DMS153 (cell line): ENCODE measurements around the gene HOXC6.

Source experiments
- DNase-seq: peaks from one replicate; lab custom pipeline; 2025; lab: John Stamatoyannopoulos, UW

HOXC6 gene

DNA sequence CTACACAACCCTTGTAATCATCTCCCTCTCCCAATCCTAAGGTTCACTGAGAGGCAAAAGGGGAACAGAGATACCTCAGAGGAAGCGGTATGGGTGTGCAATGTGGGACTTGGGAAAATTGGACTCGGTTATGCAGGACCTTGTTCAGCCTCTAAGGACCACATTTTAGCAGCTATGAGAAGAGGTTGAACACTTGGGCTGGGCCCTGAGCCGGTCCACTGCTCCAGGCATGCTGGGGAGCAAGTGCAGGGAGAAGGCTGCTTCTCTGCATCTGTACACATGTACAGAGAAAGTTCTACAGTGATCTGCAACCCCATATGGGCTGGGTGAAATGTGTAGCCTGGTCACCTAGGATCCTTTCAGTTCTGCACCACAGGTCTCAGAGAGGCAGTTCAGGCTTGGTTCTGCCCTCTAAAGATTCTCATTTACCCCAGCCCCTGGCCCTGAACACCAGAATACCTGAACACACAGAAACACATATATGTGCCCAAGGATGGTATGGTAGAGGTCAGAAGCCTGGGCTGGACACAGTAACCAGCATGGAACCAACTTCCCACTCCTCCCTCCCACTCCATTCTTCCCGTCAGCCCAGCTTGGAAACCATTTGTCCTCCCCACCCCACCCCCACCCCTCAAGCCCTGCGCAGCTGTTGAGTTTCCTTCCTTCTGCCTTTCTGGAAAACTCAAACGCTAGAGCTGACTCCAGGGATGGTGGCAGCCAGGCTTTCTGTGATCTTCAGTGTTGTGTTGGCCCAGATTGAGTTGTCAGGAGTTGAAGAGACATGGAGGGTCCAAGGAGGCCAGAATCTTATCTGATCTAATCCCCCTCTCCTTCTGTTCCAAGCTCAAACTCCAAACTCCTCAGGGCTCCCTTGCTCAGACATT lies 15.0 kb downstream of the HOXC6 start:
- DNase-seq: no peak

DNA sequence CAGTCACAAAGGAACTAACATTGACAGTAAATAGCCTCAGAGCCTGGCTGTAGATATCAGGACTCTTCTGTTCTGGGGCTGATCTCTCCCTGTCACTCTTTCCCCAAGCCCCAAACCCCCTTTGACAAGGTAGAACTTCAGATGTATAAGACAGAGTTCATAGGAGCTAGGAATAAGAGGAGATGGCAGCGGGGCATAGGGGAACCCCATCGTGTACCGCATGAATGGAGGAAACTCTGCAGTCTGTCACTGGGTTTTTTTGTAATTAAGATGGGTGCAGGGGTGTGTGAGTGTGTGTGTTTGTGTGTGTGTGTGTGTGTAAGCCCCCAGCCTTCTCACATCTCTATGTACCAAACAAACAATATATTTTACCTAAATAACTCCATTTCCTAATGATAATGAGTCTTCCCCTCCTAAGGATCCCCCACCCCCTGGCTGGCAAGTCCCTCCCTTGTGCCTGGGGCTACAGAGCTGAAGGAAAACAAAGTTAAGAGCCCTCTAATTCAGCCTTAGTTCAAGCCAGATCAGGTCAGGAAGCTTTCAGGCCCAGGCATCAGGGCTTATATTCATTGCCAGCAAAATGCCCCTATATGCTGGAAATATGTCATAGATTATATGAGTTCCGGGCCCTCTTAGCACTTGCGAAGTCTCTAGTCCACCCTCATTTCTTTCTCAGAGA lies 16.3 kb downstream of the HOXC6 start:
- no peak for DNase-seq

DNA sequence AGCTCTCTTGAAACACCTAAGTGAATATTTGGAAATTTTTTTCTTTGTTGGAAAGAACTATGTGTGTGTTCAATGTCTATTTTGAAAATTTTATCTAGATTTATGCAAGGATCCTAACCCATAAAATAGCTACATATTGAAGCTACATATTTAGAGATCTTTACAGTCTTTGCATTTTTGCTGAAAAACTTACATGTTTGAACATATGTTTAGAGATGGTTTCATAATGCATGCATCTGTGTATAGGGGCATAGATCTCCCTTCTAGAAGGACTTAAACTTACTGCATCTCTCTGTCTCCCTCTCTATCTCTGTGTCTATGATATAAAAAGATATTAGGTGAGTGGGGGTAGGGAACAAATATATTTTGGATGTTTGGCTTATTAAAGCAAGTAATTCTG lies 17.2 kb downstream of the HOXC6 start:
- DNase-seq: no peak

DNA sequence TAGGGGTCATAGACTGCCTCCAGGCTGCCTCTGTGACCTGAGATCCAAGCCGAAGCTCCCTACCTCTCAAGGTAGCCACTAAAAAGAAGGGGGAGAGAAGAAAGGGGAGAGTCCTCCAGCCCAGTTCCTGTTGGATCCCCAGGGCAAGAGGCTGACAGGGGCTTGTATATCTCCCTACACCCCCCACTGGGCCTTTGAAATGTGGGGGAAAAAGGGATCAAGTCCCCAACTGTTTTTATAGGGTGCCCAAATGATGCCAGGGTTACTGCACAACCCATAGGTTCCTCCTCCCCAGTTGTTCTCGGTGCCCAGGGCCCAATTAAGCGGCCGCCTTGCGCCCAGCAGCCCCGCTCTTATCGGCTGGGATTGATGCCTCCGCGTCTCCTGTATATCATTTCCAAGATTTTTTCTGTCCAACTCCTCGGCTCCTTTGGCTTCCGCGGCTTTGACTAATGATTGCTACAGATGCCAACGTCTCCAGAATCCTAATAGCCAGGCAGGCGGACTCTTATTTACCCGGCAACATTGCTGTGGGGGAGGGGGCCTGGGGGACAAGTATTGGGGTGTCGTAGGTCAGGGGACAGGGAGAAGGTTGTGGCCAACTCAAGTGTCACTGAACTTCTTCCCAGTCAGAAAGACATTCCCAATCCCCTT lies 17.8 kb downstream of the HOXC6 start:
- DNase-seq: no peak

DNA sequence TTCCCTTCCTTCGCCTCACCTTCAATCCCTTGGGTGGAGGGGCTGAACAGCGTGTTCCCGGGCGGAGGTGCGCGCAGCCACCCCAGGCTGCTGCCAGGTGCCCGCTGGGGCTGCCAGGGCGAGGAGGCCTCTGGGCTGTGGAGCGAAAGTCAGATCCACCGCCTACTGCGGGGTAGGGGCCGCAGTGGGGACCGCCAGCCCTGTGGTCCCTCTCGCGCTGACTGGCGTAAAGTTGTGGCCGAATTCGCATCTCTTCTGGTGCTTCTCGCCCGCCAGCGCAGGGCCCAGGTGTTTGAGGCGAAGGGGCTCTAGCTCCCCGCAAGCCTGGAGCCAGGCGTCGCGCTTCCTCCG lies 18.5 kb downstream of the HOXC6 start:
- DNase-seq: no peak

DNA sequence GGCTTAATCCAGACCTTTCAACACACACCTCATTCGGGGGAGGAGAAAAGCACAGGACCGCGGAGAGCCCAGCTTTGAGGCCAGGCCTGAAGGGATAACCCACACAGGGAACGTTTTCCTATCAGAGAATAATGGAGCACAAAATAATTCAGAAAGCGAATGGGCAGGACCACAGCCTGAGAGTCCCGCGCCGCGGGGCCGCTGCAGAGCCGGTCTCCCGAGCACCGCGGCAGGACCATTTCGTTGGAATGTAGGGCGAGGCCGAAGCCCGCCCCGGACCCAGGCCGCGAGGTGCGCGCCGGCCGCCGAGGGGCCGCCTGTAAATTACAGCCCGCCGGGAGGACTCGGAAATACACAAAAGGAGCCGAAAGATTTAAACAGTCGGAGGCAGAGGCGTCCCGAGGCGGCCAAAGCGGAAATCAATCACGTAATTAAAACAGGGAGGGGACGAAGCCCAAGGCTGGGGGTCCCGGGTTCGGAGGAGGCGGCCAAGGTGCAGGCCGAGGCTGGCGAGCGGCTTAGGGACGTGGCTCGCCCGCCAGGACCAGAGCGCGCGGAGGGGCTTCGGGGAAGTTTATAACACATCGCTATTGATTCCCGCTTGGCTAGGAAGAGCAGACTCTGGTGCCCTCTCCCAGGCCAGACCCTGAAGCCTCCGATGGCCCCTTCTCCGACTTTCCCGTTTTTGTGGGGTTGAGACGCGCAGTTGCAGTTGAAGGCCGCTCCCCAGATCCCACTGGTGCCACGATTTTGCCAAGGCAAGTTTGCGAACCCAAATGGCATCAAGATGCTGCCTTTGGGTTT lies 19.1 kb downstream of the HOXC6 start:
- no peak for DNase-seq

DNA sequence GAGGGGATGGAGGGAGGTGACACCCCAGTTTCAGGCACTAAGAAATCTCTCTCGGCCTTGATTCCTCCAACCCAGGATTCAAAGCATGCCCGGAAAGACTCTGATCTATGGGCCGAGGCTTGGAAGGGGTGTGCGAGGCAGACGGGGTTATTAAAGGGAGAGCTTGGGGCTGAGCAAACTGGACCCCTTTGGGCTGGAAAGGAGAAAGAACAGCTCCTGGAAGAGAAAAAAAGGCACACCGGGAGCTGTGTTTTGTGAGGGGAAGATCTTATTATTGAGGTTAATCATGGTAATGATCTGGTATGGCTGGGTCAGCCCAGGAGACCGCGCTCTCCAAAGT lies 19.7 kb downstream of the HOXC6 start:
- no peak for DNase-seq

DNA sequence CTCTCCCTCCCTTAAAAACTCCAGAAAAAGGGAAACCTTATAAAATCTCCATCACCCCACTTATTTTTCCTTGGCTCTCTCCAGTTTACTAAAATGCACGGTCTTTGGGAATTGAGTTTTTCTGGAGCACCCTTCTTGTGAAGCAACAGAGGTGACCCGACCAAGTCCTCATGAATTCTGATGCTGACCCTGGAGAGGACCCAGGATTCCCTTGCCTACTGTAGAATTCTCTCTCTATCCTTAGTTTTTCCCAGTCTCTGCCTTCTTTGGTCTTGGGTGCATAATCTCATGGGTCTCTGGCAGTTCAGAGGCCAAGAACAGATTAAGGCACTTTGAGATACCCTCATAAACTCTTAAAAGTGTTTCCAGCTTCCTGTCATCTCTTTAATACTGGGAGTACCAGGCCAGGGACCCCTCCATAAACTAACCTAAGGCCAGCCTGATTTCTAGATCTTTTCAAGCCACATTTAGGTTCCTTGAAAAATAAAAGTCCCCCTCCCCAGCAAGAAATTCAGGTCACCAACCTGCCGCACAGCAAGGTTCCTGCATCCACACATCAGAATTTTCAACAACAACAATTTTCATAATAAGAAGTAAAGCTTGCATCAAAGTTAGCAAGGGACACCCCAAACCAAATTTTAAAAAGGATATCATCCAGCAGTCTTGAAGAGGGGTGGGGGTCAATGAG lies 20.3 kb downstream of the HOXC6 start:
- DNase-seq: no peak

DNA sequence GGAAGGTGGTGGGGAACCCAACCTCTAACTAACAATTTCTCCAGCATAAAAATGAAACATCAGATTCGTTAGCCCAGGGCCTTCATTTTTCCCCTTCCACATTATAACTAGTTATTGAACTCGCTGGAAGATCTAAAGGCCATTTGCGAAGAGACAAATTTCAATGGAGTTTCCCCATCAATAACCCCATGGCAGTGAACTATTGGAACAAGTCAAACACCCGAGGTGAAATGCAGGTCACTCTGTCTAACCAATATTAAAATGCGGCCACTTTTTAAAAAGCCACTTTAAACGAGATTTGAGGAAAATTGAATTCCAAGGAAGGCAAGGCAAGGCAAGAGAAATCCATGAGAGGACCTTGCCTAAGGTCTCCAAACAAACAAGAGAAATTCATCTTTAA lies 20.9 kb downstream of the HOXC6 start:
- DNase-seq: no peak

DNA sequence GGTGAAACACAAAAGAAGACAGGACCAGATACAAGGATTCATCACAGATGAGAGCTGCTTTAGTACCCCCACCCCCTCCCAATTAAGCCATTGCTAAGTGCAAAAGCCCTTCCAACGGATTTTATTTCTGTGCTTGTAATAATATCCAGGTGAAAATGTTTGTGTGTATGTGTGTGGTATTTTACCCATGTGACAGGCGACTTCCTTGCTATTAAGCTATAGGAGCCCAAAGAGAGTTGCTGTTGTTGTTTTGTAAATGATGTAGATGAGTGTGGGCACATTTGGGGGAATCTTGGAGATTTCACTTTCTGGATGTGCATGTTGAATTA lies 22.2 kb downstream of the HOXC6 start:
- DNase-seq: no peak

DNA sequence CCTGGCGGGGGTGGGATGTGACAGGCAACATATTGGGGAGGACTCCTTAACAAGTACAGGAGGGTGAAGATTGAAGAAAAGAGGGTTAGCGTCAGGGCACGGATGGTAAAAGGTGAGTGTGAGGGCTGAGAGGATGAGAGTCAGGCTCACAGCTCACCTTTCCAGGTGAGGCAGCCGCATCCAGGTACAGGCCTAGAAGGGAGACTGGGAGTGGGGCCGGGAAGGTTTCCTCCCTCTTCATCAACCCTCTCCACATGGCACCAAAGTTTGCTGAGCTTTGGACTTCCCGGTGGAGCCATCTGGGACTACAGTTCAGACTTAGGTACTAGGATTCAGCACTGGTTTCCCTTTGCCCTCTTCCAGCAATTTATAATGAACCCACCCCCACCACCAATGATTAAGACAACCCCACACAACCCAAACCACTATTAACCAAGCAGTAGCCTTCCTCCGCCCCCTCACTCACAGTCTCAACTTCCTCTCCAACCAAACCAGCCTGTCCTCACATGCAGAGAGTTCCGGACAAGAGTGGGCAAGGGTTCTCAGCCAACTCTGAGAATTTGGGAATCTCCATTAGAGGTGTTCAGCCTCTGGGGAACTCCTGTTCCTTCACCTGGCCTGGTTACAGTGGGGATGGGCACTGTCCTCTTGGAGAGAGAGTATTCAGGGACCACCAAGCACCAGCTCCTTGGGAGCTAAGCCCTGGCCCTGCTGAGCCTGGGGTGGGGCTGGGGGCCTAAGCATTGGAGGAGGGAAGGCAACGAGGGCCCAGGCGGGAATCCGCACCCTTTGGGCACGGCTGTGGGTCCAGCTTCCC lies 23.0 kb downstream of the HOXC6 start:
- DNase-seq: no peak

DNA sequence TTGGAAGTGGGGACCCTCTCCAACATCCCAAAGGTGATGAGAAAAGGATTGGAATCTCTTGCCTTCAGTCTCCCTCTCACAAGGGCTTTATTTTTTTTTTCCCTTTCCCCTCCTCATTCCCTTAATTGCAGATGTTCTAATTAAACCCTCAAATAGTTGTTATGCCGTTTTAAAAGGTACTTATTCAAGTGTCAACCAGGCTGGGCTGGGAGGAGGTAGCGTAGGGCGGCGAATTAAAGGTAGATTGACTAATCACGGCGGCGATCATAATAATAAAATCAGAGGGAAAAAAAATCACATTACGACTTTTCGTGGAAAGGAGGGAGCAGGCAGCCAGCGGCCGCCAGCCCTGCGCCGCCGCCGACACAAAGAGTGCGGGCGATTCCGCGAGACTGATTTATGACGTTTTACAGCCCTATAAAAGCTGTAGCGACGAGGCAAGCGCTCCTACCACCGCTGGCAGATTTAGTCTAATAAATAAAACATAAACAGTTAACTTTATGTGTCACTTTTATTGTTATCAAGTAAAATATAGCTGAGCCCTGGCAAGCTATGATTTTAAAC lies 23.7 kb downstream of the HOXC6 start:
- DNase-seq: peak; percentile 34

DNA sequence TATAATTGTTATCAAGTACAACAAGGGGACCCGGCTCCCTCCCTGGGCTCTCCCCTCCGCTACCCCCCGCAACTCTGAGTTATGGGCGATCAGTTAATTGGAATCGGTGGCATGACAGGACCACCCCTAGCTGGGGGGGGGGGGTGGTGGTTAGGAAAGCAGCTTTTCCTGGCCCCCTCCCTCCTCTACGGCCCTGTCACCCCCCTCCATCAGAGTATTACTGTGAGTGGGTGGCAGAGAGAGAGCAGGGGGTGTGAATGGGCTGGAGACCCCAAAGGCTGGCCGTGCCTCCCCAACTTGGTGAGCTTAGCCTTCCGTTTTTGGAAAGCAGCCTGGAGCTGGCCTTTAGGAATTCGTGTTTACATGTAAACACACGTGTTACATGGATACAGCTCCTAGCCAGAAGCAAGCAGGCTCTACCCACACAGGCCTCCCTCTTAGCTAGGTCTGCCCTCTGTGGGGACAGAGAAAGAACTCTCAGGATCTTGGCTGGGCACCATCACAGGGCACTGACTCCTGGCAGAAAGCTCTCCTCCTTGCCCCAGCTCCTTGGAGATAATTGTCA lies 24.3 kb downstream of the HOXC6 start:
- no peak for DNase-seq

DNA sequence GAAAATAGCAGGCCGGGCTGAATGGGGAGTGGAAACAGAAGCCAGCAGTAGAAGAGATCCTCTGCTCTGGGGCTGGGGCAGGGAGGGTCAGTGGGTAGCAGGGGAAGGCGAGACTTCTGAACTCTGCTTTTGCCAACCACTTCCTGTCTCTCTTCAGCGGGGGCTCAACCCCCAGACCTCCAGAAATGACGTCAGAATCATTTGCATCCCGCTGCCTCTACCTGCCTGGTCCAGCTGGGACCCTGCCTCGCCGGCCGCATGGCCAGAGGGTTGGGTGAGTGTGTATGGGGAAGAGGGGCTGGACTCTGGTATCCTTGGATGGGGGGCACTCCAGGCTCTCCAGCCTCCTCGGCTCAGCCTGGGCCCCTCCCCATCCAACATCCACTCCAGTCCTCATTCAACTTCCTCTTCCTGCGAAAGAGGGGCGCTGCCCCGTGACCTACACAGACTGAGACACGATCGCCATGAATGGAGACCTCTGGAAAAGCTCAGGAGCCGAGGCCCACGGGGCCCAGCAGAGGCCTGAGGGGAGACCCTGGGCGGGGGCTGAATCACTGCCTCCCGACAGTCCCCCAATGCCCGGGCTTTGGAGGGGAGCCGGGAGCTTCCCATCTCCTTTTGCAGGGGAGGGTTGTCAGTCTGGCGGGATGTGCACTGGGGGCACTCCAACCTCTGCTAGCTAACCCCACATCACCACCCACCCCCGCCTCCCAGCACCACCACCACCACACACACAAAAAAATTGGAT lies 24.9 kb downstream of the HOXC6 start:
- DNase-seq: no peak

DNA sequence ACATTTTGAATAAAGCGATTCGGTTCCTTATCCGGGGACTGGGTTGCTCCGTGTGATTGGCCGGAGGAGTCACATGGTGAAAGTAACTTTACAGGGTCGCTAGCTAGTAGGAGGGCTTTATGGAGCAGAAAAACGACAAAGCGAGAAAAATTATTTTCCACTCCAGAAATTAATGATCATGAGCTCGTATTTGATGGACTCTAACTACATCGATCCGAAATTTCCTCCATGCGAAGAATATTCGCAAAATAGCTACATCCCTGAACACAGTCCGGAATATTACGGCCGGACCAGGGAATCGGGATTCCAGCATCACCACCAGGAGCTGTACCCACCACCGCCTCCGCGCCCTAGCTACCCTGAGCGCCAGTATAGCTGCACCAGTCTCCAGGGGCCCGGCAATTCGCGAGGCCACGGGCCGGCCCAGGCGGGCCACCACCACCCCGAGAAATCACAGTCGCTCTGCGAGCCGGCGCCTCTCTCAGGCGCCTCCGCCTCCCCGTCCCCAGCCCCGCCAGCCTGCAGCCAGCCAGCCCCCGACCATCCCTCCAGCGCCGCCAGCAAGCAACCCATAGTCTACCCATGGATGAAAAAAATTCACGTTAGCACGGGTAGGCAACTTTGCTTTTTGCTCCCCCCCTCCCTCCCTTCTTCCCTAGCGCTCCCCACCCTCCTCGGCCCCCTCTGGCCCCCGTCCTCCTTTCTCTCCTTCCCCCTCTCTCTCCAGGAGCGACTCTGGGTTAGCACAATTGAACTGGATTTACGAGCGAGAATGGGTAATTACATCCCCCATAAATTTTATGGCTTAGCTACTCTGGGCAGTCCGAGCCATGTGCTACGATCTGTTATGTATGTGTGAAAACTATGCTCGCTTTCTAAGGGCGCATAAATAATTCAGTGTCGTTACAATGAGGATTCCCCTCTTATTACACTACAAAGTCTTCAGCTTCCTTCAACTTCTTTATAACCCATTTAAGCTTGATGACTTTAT lies 25.8 kb downstream of the HOXC6 start, which contains the start of gene HOXC4:
Gene HOXC4, plus strand, starts transcription at position 85 of the 991 bp plus-strand sequence. Its CDS starts 88 bp downstream, at position 173.
- peak; percentile 39 for DNase-seq

DNA sequence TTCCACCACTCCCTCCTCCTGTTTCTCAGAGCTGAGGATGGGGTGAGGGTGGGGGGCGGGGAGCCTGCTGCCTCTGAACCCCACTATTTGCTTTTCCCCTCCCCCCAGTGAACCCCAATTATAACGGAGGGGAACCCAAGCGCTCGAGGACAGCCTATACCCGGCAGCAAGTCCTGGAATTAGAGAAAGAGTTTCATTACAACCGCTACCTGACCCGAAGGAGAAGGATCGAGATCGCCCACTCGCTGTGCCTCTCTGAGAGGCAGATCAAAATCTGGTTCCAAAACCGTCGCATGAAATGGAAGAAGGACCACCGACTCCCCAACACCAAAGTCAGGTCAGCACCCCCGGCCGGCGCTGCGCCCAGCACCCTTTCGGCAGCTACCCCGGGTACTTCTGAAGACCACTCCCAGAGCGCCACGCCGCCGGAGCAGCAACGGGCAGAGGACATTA lies 26.5 kb downstream of the HOXC6 start:
- no peak for DNase-seq

DNA sequence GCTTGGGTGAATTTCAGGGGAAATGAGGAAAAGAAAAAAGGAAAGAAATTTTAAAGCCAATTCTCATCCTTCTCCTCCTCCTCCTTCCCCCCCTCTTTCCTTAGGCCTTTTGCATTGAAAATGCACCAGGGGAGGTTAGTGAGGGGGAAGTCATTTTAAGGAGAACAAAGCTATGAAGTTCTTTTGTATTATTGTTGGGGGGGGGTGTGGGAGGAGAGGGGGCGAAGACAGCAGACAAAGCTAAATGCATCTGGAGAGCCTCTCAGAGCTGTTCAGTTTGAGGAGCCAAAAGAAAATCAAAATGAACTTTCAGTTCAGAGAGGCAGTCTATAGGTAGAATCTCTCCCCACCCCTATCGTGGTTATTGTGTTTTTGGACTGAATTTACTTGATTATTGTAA lies 27.3 kb downstream of the HOXC6 start:
- DNase-seq: no peak

DNA sequence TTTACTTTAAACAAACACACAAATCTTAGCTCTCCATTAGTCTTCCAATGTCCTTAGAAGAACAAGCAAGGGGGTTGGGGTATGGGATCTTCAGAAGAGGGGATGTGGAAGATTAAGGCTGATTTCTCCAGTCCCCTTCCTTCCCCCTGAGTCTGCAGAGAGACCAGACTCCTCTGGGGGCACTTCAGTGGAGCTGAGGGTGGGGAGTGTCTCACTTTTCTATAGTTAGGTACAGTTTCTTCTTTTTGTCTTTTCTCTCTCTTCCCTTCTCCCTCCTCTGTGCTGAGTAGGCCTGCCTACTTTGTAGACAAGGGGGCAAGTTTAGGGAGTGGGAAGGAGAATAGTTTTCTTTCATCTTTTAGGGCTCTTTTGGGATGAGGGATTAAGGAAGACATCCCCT lies 27.9 kb downstream of the HOXC6 start:
- DNase-seq: no peak
